Sigmoid colon (tissue), 3 donors: ENCODE results near the gene BRME1.

Experiments
- POLR2A ChIP-seq, 2 donors: fragments of 450-650 bp; IDR thresholded peaks; one replicate each; pipeline ENCODE4 v1.6.1; 2016; ENCODE audit warnings: antibody characterized with exemption in 2 of 2, mild to moderate bottlenecking in 2 of 2, moderate library complexity in 2 of 2
- TF ChIP-seq, protein P1 (sequence below), 4 experiments: fragments of 450-650 bp in 3 of 4; fragments of 200-600 bp in 1 of 4; IDR thresholded peaks; one replicate each; pipeline ENCODE4 v1.5.1; 2016 to 2019; ENCODE audit warnings: antibody characterized with exemption in 4 of 4, mild to moderate bottlenecking in 3 of 4, moderate library complexity in 2 of 4

DNA sequence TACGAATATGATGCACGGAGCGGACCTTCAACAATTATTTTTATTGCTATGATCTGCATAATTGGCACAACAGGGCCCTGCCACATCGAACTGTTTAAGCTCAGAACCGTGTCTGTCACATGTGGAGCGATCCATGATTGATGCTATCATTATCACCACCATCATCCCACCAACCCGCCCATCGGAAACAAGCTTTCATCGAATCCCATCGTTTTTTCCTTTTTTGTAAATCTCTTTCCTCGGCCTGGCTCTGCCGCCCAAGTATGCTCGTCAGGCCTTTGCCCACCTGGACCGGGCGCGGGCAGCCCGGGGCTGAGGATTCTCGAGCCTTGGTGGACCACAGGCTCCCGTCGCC is 45.9 kb upstream of the BRME1 start:
- TF ChIP-seq, protein P1, sequence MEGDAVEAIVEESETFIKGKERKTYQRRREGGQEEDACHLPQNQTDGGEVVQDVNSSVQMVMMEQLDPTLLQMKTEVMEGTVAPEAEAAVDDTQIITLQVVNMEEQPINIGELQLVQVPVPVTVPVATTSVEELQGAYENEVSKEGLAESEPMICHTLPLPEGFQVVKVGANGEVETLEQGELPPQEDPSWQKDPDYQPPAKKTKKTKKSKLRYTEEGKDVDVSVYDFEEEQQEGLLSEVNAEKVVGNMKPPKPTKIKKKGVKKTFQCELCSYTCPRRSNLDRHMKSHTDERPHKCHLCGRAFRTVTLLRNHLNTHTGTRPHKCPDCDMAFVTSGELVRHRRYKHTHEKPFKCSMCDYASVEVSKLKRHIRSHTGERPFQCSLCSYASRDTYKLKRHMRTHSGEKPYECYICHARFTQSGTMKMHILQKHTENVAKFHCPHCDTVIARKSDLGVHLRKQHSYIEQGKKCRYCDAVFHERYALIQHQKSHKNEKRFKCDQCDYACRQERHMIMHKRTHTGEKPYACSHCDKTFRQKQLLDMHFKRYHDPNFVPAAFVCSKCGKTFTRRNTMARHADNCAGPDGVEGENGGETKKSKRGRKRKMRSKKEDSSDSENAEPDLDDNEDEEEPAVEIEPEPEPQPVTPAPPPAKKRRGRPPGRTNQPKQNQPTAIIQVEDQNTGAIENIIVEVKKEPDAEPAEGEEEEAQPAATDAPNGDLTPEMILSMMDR (IDR thresholded peaks at IDR 0.05): no peak
- TF ChIP-seq POLR2A (IDR thresholded peaks at IDR 0.05): no peak
